WERI-Rb-1 (cell line): ENCODE measurements around the gene PELI2.

Source experiments
- DNase-seq: peaks from one replicate; pipeline ENCODE4 v3.0.0-alpha.2; 2020
- H3K27ac ChIP-seq: fragments of 250-450 bp; sonication (Bioruptor Pico); 2 replicates; pipeline ENCODE4 v1.5.1; 2020; ENCODE audit warnings: mild to moderate bottlenecking, moderate library complexity
- H3K27me3 ChIP-seq: fragments of 250-450 bp; sonication (Bioruptor Pico); 2 replicates; pipeline ENCODE4 v1.5.1; 2021; ENCODE audit warnings: mild to moderate bottlenecking, low read depth, moderate library complexity; ENCODE audit not compliant: insufficient read depth, severe bottlenecking
- H3K36me3 ChIP-seq: fragments of 250-450 bp; sonication (Bioruptor Pico); 2 replicates; pipeline ENCODE4 v1.5.1; 2020; ENCODE audit warnings: mild to moderate bottlenecking, moderate library complexity
- H3K4me3 ChIP-seq: 2 replicates; pipeline ENCODE4 v1.5.1; 2011; ENCODE audit warnings: low read depth, mild to moderate bottlenecking, control low read depth, low read length
- H3K9me3 ChIP-seq: fragments of 250-450 bp; sonication (Bioruptor Pico); 2 replicates; pipeline ENCODE4 v1.5.1; 2021; ENCODE audit warnings: mild to moderate bottlenecking, moderate library complexity; ENCODE audit not compliant: severe bottlenecking
- TF ChIP-seq, protein P1 (sequence below): IDR thresholded peaks from 2 replicates; pipeline ENCODE4 v1.5.1; 2011; ENCODE audit warnings: low read depth, mild to moderate bottlenecking, control low read depth, inconsistent platforms, low read length

PELI2 gene

DNA sequence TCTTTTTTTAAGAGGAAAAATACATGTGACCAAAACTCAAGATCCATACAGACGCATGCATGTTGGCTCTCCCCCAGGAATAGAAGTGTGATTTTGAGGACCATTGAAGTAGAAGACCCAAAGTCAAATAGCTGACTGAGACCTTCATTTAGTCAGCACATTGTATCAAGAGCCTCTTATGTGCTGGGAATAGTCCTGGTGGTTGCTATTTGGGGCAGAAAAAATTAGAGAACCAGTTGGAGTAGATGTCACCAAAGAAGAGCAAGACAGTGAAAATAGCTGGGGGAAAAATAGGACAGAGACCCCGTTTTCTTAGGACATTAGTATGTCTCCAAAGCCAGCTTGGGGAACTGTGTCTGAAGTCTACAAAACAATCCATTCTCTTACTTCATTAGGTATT, 93.6 kb downstream of the PELI2 start:
- TF ChIP-seq, protein P1, sequence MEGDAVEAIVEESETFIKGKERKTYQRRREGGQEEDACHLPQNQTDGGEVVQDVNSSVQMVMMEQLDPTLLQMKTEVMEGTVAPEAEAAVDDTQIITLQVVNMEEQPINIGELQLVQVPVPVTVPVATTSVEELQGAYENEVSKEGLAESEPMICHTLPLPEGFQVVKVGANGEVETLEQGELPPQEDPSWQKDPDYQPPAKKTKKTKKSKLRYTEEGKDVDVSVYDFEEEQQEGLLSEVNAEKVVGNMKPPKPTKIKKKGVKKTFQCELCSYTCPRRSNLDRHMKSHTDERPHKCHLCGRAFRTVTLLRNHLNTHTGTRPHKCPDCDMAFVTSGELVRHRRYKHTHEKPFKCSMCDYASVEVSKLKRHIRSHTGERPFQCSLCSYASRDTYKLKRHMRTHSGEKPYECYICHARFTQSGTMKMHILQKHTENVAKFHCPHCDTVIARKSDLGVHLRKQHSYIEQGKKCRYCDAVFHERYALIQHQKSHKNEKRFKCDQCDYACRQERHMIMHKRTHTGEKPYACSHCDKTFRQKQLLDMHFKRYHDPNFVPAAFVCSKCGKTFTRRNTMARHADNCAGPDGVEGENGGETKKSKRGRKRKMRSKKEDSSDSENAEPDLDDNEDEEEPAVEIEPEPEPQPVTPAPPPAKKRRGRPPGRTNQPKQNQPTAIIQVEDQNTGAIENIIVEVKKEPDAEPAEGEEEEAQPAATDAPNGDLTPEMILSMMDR, result no peak
- no peak for DNase-seq
- H3K4me3 ChIP-seq, result no peak overlapping the region
- no peaks in the 10 kb centered on the region for H3K9me3 ChIP-seq
- H3K27me3 ChIP-seq, result no peaks in the 10 kb centered on the region
- no peak overlapping the region for H3K27ac ChIP-seq
- H3K36me3 ChIP-seq, result no peaks in the 10 kb centered on the region

DNA sequence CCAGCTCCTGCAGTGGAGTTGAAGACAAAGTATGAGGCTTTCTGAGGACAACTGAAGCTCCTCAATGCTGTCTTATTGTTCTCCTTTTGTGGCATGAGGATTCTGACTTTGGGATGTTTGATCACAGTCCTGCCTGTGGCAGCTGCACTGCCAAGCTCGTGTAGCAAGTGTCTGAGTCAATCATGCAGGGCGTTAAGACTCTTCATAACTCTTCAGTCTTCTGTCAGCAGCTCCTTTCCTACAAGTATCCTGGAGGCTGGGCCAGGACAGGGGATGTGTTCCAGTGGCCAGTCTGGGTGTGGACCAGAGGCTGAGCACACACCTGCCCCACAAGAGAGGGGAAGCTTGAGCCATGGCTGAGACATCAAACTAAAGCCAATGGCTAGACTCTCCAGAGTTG, 94.3 kb downstream of the PELI2 start:
- Histone ChIP-seq H3K27ac (no peak overlapping the region), H3K27me3 (no peaks in the 10 kb centered on the region), H3K9me3 (no peaks in the 10 kb centered on the region), H3K36me3 (no peaks in the 10 kb centered on the region), H3K4me3 (no peak overlapping the region)
- TF ChIP-seq, protein P1, result no peak
- no peak for DNase-seq

DNA sequence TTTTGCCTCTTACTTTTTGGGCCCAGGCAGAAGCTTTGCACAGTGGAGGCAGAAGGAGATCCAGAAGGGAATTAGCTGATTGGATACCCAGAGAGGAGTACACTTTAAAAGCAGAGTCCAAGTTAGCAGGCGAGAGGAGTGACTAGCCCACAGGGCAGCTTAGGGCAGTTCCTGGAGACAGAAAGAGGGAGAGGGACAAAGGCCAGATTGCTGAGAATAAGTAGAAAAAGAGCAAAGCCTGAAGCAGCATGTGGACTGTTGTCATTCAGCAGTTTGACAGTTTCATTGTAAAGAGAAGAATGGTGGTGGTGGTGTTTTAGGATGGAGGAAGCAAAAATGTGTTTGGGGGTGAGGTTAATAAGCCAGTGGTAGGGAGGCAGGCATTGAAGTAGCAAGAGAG, 95.1 kb downstream of the PELI2 start:
- no peaks in the 10 kb centered on the region for H3K36me3 ChIP-seq
- no peak overlapping the region for H3K27ac ChIP-seq
- H3K27me3 ChIP-seq, result no peaks in the 10 kb centered on the region
- H3K4me3 ChIP-seq, result no peak overlapping the region
- TF ChIP-seq, protein P1, result no peak
- H3K9me3 ChIP-seq, result no peaks in the 10 kb centered on the region
- no peak for DNase-seq

DNA sequence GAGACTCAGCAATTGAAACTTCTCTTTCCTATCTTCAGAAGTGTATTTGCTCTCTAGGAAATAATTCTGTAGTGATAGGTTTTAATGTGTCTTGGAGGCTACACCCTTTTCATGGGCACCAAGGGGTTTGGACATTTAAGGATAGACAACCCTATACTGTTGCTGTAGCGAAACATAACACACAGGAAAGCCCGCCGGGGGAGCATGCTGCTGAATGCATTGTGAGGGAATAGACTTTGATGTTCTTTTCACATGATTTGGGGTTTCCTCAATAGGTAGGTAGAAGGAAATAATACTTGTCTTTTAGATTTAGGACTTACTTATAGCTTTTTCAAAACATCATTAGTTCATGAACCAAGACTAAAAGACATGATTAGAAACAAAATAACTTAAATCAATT, 97.0 kb downstream of the PELI2 start:
- DNase-seq, result no peak
- Histone ChIP-seq H3K9me3 (no peaks in the 10 kb centered on the region), H3K4me3 (no peak overlapping the region), H3K36me3 (no peaks in the 10 kb centered on the region), H3K27me3 (no peaks in the 10 kb centered on the region), H3K27ac (no peak overlapping the region)
- TF ChIP-seq, protein P1, result no peak

DNA sequence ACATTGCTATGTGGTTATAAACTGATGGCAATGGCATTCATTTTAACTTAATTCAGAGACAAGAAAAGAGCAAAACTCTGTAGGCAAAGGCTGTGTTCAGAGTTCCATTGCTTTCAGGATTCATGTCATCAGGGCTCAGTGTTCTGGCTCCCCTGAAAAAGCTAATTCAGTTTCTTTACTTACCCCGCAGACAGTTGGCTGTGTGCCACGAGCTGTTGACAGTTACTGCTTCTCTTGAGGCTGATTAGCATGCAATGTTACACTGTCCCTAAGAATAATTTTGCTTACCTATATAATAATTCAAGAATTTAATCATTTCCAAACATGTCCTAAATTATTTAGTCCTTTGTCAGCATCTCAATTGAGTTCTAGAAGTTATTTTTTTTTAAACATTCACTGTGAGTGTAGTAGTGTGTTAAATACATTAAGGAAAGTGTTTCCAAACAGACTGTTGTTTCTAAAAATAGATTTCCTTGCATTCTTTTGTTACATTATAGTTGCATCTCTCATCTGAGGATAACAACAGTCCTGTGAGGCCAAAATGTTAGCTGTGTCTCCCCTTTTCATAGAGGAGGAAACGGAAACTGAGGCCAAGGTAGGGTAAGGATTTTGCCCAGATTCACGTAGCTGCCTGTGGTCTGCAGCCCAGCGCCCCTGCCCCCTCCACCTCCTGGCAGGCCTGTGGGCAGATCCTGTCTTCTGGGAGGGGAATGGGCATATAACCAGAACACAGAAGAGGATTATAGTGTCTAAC, 98.6 kb downstream of the PELI2 start:
- no peak overlapping the region for H3K4me3 ChIP-seq
- H3K27me3 ChIP-seq, result no peaks in the 10 kb centered on the region
- H3K27ac ChIP-seq, result no peak overlapping the region
- no peak for DNase-seq
- TF ChIP-seq, protein P1, result no peak
- H3K9me3 ChIP-seq, result no peaks in the 10 kb centered on the region
- H3K36me3 ChIP-seq, result no peaks in the 10 kb centered on the region

DNA sequence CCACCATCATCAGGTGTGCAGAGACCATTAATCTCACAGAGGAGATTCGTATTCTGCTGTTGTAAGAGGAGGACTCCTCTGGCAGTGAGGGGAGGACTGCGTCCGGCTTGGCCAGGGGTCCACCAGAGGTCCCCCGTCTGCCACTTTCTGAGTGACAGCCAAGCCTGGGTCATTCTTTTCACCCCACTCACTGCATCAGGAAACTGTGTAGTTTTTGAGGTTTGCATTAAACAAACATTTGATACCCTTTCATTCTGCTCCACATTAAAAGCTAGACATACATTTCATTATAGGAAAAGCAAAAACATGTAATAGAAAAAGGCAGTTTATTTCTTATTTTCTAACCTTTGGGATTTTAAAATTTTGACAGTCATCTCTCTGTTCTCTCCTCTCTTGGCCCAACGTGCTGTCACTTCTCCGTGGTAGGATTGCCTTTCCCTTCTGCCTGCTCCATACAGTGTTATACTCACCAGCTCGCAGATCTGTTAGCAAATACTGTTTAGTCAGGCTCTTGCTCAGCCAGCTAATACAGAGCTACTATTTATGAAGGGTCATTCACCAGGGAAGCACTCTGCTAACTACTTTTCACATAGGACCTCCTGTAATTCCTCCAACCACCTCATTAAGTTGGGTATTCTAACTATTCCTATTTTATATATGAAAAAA, 99.3 kb downstream of the PELI2 start:
- Histone ChIP-seq H3K9me3 (no peaks in the 10 kb centered on the region), H3K4me3 (no peak overlapping the region), H3K27me3 (no peaks in the 10 kb centered on the region), H3K36me3 (no peaks in the 10 kb centered on the region), H3K27ac (no peak overlapping the region)
- TF ChIP-seq, protein P1, result no peak
- DNase-seq, result no peak
